K562 (cell line): Measurements from ENCODE around the gene DCLK1. TPM values are rescaled to one million over a fixed set of nuclear protein-coding genes. Genes with fewer than 3 reads are reported as not detected.

Experiments
- ATAC-seq: fragments of 200-7000 bp; cut with Tn5 transposase; 3 replicates; pipeline ENCODE4 v1.9.1; 2020; ENCODE audit warnings: moderate library complexity
- BruUV-seq: library from RNA; stranded (reverse); fragments of 400-500 nt; replicated peaks from 2 replicates; lab custom pipeline; 2021; lab: Mats Ljungman, UMichigan
- CTCF ChIA-PET: fragments of 300-600 bp; formaldehyde crosslinking; extraction: SDS; loops from one replicate; lab custom pipeline; 2021; ENCODE audit warnings: low intra/inter-chr PET ratio; lab: Yijun Ruan, JAX
- POLR2A ChIA-PET: fragments of 300-600, 350-650 bp; sonication (Branson Sonifier 250); formaldehyde crosslinking; extraction: SDS; loops from one replicate; lab custom pipeline; 2021; ENCODE audit warnings: antibody characterized with exemption, inconsistent platforms; lab: Yijun Ruan, JAX
- DNase-seq, 4 experiments: peaks; one replicate each; pipeline versions ENCODE4 v3.0.0 to v3.0.0-alpha.2; 2011 to 2018; ENCODE audit warnings: low spot score in 3 of 4, mixed read lengths in 3 of 4; ENCODE audit errors: extremely low read depth in 1 of 4
- FAIRE-seq: peaks from 2 replicates; lab custom pipeline; 2011; peaks lifted over from hg19 to GRCh38; lab: Jason Lieb, UNC
- H2AFZ ChIP-seq: 2 replicates; pipeline ENCODE4 v1.6.0; 2011; ENCODE audit warnings: low read depth, low read length, control low read depth, inconsistent platforms
- H3K27ac ChIP-seq: fragments of 200-600 bp; 3 replicates; pipeline ENCODE4 v1.8.0; 2011; ENCODE audit warnings: low read depth, mild to moderate bottlenecking, control low read depth, inconsistent platforms, low read length, moderate library complexity, mixed read lengths; ENCODE audit errors: extremely low read depth
- H3K27me3 ChIP-seq, 2 experiments: fragments of 300-600 bp in 1 of 2; 2 replicates in 1 of 2; 3 replicates in 1 of 2; pipeline versions ENCODE4 v1.6.0 to v1.8.0; 2011; ENCODE audit warnings: inconsistent platforms in 2 of 2, low read length in 2 of 2, mild to moderate bottlenecking in 1 of 2, mixed read lengths in 1 of 2, moderate library complexity in 1 of 2; ENCODE audit not compliant: control insufficient read depth in 2 of 2, insufficient read depth in 2 of 2
- H3K36me3 ChIP-seq: fragments of 300-600 bp; 3 replicates; pipeline ENCODE4 v1.8.0; 2011; ENCODE audit warnings: mild to moderate bottlenecking, low read length, inconsistent platforms; ENCODE audit not compliant: control insufficient read depth, insufficient read depth
- H3K4me1 ChIP-seq, 2 experiments: fragments of 200-600 bp in 1 of 2; replicated peaks in 1 of 2; 2 replicates in 1 of 2; 3 replicates in 1 of 2; pipeline versions ENCODE4 v1.5.1 to v1.8.0; 2011; ENCODE audit warnings: inconsistent platforms in 2 of 2, low read length in 2 of 2, mild to moderate bottlenecking in 1 of 2, mixed read lengths in 1 of 2, moderate library complexity in 1 of 2; ENCODE audit not compliant: control insufficient read depth in 2 of 2, insufficient read depth in 2 of 2
- H3K4me2 ChIP-seq: 2 replicates; pipeline ENCODE4 v1.6.1; 2011; ENCODE audit warnings: low read length, control low read depth, inconsistent platforms, mixed read lengths; ENCODE audit not compliant: insufficient read depth
- H3K4me3 ChIP-seq: fragments of 200-600 bp; sonication (generic), shearing (Covaris generic); 2 replicates; pipeline ENCODE4 v1.5.1; 2016; ENCODE audit warnings: control low read depth, inconsistent platforms
- H3K79me2 ChIP-seq: fragments of 200-600 bp; 3 replicates; pipeline ENCODE4 v1.8.0; 2011; ENCODE audit warnings: low read length, inconsistent platforms; ENCODE audit not compliant: control insufficient read depth, insufficient read depth
- H3K9ac ChIP-seq, 2 experiments: 2 replicates each; pipeline versions ENCODE4 v1.6.0 to v1.6.1; 2011; ENCODE audit warnings: low read depth in 2 of 2, low read length in 2 of 2, control low read depth in 1 of 2, inconsistent platforms in 1 of 2, mild to moderate bottlenecking in 1 of 2, mixed read lengths in 1 of 2; ENCODE audit not compliant: insufficient read depth in 1 of 2
- H3K9me1 ChIP-seq: one replicate; pipeline ENCODE4 v1.6.0; 2011; ENCODE audit warnings: inconsistent platforms, mild to moderate bottlenecking, low read length, moderate library complexity; ENCODE audit not compliant: control insufficient read depth, insufficient read depth
- H3K9me3 ChIP-seq: replicated peaks from 2 replicates; pipeline ENCODE4 v1.5.1; 2011; ENCODE audit warnings: low read depth, low read length, inconsistent platforms; ENCODE audit not compliant: control insufficient read depth, insufficient read depth
- H4K20me1 ChIP-seq: replicated peaks from 2 replicates; pipeline ENCODE4 v1.6.1; 2011; ENCODE audit warnings: low read length, inconsistent platforms, mixed read lengths; ENCODE audit not compliant: control insufficient read depth, insufficient read depth
- ESRRB ChIP-seq: fragments of 250-450 bp; sonication (Bioruptor Pico); IDR thresholded peaks from 2 replicates; pipeline ENCODE4 v1.5.0; 2020; ENCODE audit warnings: mild to moderate bottlenecking, moderate library complexity, borderline replicate concordance
- GATAD2A ChIP-seq: fragments of 450-650 bp; IDR thresholded peaks from 2 replicates; pipeline ENCODE4 v1.6.1; 2017
- HCFC1 ChIP-seq: IDR thresholded peaks from 2 replicates; pipeline ENCODE4 v1.6.1; 2012; ENCODE audit warnings: low read depth, low read length, improper control_type of control experiment
- NR2C1 ChIP-seq, 2 experiments: fragments of 450-650 bp; IDR thresholded peaks; 2 replicates each; pipeline ENCODE4 v1.6.1; 2017; ENCODE audit warnings: mild to moderate bottlenecking in 2 of 2, antibody characterized with exemption in 1 of 2, inconsistent platforms in 1 of 2, missing compliant biosample characterization in 1 of 2, missing genetic modification characterization in 1 of 2
- NR2C2 ChIP-seq, 2 experiments: fragments of 200-800 bp in 1 of 2; sonication (Bioruptor generic) in 1 of 2; sonication (generic) in 1 of 2; formaldehyde crosslinking in 1 of 2; IDR thresholded peaks; 2 replicates each; pipeline versions ENCODE4 v1.6.1 to v1.8.0; 2016 to 2022; ENCODE audit warnings: mild to moderate bottlenecking in 1 of 2, missing compliant biosample characterization in 1 of 2, missing genetic modification characterization in 1 of 2, missing genetic modification reagents in 1 of 2
- SNIP1 ChIP-seq: fragments of 450-650 bp; IDR thresholded peaks from 2 replicates; pipeline ENCODE4 v1.7.1; 2017; ENCODE audit warnings: low read depth, mild to moderate bottlenecking
- USF2 ChIP-seq: sonication (generic); formaldehyde crosslinking; IDR thresholded peaks from 2 replicates; pipeline ENCODE4 v1.5.0; 2020; ENCODE audit warnings: missing genetic modification reagents
- WGBS: fragments of 100-300 bp; shearing (Covaris generic); methylation state at CpG from one replicate; pipeline ENCODE4 v1.1.6; 2016; ENCODE audit warnings: low coverage, mixed read lengths; ENCODE audit not compliant: insufficient coverage; ENCODE audit errors: missing lambda C conversion rate; 5-methylcytosine and 5-hydroxymethylcytosine counted together
- in situ Hi-C: fragments of 300-500 bp; cut with MboI; formaldehyde crosslinking; loops from 4 replicates; pipeline ENCODE4 v1.15.0; 2018; ENCODE audit warnings: inconsistent platforms, mixed read lengths
- intact Hi-C: fragments of 100-400 bp; cut with micrococcal nuclease; formaldehyde crosslinking; loops from 2 replicates; pipeline ENCODE4 v1.14.2; 2022
- polyA plus RNA-seq, 8 experiments: library from polyadenylated mRNA; depleted of rRNA in 4 of 8; stranded (reverse) in 5 of 8; unstranded in 3 of 8; fragments of >200 nt; fragmentation: Nextera tagmentation in 2 of 8; fragmentation: Illumina TruSeq in 1 of 8; extraction: Ambion mirVana in 2 of 8; extraction: Trizol in 1 of 8; gene quantifications; 2 replicates each; pipeline versions ENCODE4 v1.2.1 to v1.2.3, GENCODE V29; 2011 to 2014; ENCODE audit warnings: inconsistent platforms in 1 of 8, missing spikeins in 1 of 8
- total RNA-seq, 7 experiments: library from RNA; depleted of rRNA in 6 of 7; stranded (reverse); fragments of >200 nt in 6 of 7; fragmentation: Illumina TruSeq in 2 of 7; extraction: Trizol in 2 of 7; gene quantifications; 2 replicates each; pipeline versions ENCODE4 v1.2.1 to v1.2.3, GENCODE V29; 2011 to 2021; ENCODE audit warnings: low replicate concordance in 1 of 7

DCLK1 gene
- total and polyA plus RNA-seq, 9 of the 15 experiments (the other 6 are each of a cell fraction or from before 2014, with no cell fraction given) = 0.07 TPM; not detected in 8

GRCh38 chr13:35964011-35964862 is 166.9 kb downstream of the DCLK1 start:
- Histone ChIP-seq H3K4me3 (no peak overlapping the region), H3K79me2 (no peaks in the 10 kb centered on the region), H3K9me1 (no peaks in the 10 kb centered on the region), H3K4me2 (no peak overlapping the region), H3K27ac (no peak overlapping the region), H3K9me3 (no peaks in the 10 kb centered on the region), H2AFZ (no peak overlapping the region), H3K9ac (no peak overlapping the region), H3K36me3 (no peaks in the 10 kb centered on the region), H3K27me3 (no peaks in the 10 kb centered on the region), H4K20me1 (no peaks in the 10 kb centered on the region), H3K4me1 (no peaks in the 10 kb centered on the region; a peak in 1 of 5 replicates)
- no TSS peak for BruUV-seq
- no peak for DNase-seq
- ATAC-seq = no peak
- POLR2A ChIA-PET = no interaction called here
- CTCF ChIA-PET = no interaction called here
- intact Hi-C loops = no loop called here
- in situ Hi-C loops = no loop called here
- 3% methylated on average over 6 of the region's 6 CpGs for WGBS
- TF ChIP-seq USF2 (CRISPR knock-in tag) = no peak
- TF ChIP-seq NR2C2 (CRISPR knock-in tag; IDR thresholded peaks at IDR 0.05) = no peak
- no peak for TF ChIP-seq NR2C2 (tag; IDR thresholded peaks at IDR 0.05)
- no peak for TF ChIP-seq HCFC1
- TF ChIP-seq SNIP1 = no peak
- TF ChIP-seq GATAD2A = no peak
- TF ChIP-seq NR2C1 (IDR thresholded peaks at IDR 0.05) = no peak
- no peak for TF ChIP-seq NR2C1 (tag; IDR thresholded peaks at IDR 0.05)
- no peak for TF ChIP-seq ESRRB (CRISPR knock-in tag)
- FAIRE-seq = no peak
